ENCODE results near the gene FYTTD1.

FYTTD1 gene

DNA sequence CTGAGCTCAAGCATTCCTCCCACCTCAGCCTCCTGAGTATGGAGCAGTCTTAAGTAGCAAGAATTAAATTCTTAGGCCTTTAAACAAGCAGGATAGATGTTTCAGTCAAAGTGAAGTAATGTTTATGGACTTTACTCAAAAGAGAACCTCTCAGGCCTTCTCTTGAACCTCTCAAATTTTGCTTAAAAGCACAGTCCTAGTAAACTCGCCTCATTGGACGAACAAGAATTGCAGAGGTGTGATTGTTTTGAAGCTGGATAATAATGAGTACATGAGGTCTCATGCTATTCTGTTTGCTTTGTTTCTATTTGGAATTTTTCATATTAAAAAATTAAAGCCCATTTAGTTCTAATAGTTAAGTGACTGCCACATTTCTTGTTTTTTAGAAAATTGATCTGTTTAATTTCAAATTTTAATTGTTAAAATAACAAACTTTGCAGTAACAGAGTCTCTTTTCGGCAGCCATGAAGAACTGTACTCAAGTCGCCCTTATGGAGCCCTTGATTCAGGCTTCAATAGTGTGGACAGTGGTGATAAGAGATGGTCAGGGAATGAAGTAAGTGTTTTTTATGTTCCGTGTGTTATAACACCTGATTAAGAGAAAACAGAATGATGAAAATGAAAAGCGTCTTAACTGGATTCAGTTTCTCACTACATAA is 80.8 kb downstream of the FYTTD1 start:
- ChIA-PET POLR2A (no interaction called here), CTCF (no interaction called here)
- no peak for TF ChIP-seq CTCF (IDR thresholded peaks at IDR 0.05; ENCODE audit: insufficient read depth, low read length, missing control alignments)
- H3K4me3 ChIP-seq (ENCODE audit: low read depth, low read length) = no peak overlapping the region
- DNase-seq (ENCODE audit: low read depth, low spot score) = no peak

- H3K4me3 ChIP-seq (ENCODE audit: low read depth, low read length) = no peak overlapping the region
- no peak for TF ChIP-seq CTCF (IDR thresholded peaks at IDR 0.05; ENCODE audit: insufficient read depth, low read length, missing control alignments)
- no peak for DNase-seq (ENCODE audit: low read depth, low spot score)
- POLR2A ChIA-PET = no interaction called here
- CTCF ChIA-PET = no interaction called here
Measured at GRCh38 chr3:197830967-197831313, 81.3 kb downstream of the FYTTD1 start.

DNA sequence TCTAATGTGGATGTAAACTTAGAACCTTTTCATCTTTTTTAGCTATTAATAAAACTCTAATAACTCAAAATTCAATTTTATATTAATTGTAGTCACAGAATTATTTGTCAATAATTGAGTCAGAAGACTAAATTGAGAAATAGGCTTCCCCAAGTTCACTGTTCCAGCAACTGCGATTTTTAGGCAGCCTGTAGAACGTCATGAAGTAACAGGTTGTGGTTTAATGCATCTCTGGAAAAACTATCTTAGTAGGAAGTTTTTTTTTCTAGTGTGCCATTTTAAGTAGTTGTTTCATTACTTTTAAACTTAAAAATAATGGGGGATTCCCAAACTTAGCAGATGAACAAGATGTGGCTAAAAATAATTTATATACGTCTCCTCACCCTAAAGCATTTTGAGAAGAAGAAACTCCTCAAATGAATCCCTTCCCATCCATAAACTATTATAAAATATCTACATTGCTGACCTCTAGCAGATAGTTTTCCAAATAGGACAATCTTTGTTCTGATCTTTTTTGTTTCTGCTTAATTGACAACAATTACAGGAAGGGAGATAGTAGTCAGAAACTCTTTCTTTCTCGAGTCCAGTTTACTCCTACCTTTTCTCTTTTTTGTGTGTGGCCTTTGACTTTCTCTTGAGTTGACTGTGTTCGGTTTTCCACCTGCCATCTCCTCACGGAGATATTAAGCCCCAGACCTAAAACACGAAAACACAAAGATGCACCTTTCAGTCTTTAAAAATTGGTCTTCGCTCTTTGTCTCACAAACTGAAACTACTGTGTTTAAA is 84.4 kb downstream of the FYTTD1 start:
- DNase-seq (ENCODE audit: low read depth, low spot score) = no peak
- no peak overlapping the region for H3K4me3 ChIP-seq (ENCODE audit: low read depth, low read length)
- CTCF ChIA-PET = no interaction called here
- POLR2A ChIA-PET = no interaction called here
- no peak for TF ChIP-seq CTCF (IDR thresholded peaks at IDR 0.05; ENCODE audit: insufficient read depth, low read length, missing control alignments)

GRCh38 chr3:197835509-197835908 is 85.8 kb downstream of the FYTTD1 start:
- no peak for DNase-seq (ENCODE audit: low read depth, low spot score)
- CTCF ChIA-PET = no interaction called here
- H3K4me3 ChIP-seq (ENCODE audit: low read depth, low read length) = no peak overlapping the region
- no peak for TF ChIP-seq CTCF (IDR thresholded peaks at IDR 0.05; ENCODE audit: insufficient read depth, low read length, missing control alignments)
- POLR2A ChIA-PET = no interaction called here

- ChIA-PET CTCF (no interaction called here), POLR2A (no interaction called here)
- DNase-seq (ENCODE audit: low read depth, low spot score) = no peak
- no peak overlapping the region for H3K4me3 ChIP-seq (ENCODE audit: low read depth, low read length)
- no peak for TF ChIP-seq CTCF (IDR thresholded peaks at IDR 0.05; ENCODE audit: insufficient read depth, low read length, missing control alignments)
Measured at GRCh38 chr3:197836244-197836643, 86.6 kb downstream of the FYTTD1 start.

Measured in AG04449 (cell line).